IMR-90 (cell line): Measurements from ENCODE around the gene MGLL. TPM values are rescaled to one million over a fixed set of nuclear protein-coding genes. Genes with fewer than 3 reads are reported as not detected.

Experiments used
- ATAC-seq: fragments of 200-7000 bp; cut with Tn5 transposase; 2 replicates; pipeline ENCODE4 v1.9.1; 2020; ENCODE audit warnings: low read depth, mild to moderate bottlenecking, moderate library complexity
- BruUV-seq: library from RNA; stranded (reverse); fragments of 400-500 nt; replicated peaks from 2 replicates; lab custom pipeline; 2021; lab: Mats Ljungman, UMichigan
- CTCF ChIA-PET: fragments of 300-600 bp; formaldehyde crosslinking; extraction: SDS; loops from one replicate; lab custom pipeline; 2021; ENCODE audit warnings: antibody characterized with exemption; lab: Yijun Ruan, JAX
- POLR2A ChIA-PET: fragments of 300-600 bp; sonication (Branson Sonifier 250); formaldehyde crosslinking; loops from one replicate; lab custom pipeline; 2022; ENCODE audit warnings: antibody characterized with exemption; ENCODE audit not compliant: unreplicated experiment; lab: Charles Lee
- DNase-seq: peaks from one replicate; pipeline ENCODE4 v3.0.0; 2013
- H2AFZ ChIP-seq: replicated peaks from 2 replicates; pipeline ENCODE3; 2013; ENCODE audit warnings: low read length, mild to moderate bottlenecking; ENCODE audit not compliant: poor library complexity
- H2AK5ac ChIP-seq: 2 replicates; pipeline ENCODE4 v1.6.1; 2013; ENCODE audit warnings: low read depth, low read length, inconsistent platforms
- H2AK9ac ChIP-seq: replicated peaks from 2 replicates; pipeline ENCODE3; 2013; ENCODE audit warnings: mild to moderate bottlenecking, low read depth, low read length, moderate library complexity; ENCODE audit not compliant: poor library complexity
- H2BK120ac ChIP-seq: 2 replicates; pipeline ENCODE4 v1.6.1; 2013; ENCODE audit warnings: low read depth, low read length, inconsistent platforms
- H2BK15ac ChIP-seq: 3 replicates; pipeline ENCODE4 v1.6.1; 2013; ENCODE audit warnings: low read depth, low read length, inconsistent platforms
- H2BK20ac ChIP-seq: 2 replicates; pipeline ENCODE4 v1.6.1; 2013; ENCODE audit warnings: low read depth, mild to moderate bottlenecking, inconsistent platforms, low read length, moderate library complexity
- H2BK5ac ChIP-seq: 2 replicates; pipeline ENCODE4 v1.6.1; 2013; ENCODE audit warnings: mild to moderate bottlenecking, low read depth, low read length, inconsistent platforms; ENCODE audit not compliant: poor library complexity, severe bottlenecking
- H3K14ac ChIP-seq: replicated peaks from 2 replicates; pipeline ENCODE4 v1.6.1; 2013; ENCODE audit warnings: low read depth, low read length, inconsistent platforms
- H3K18ac ChIP-seq: 2 replicates; pipeline ENCODE4 v1.6.1; 2013; ENCODE audit warnings: low read depth, low read length, control low read depth
- H3K23ac ChIP-seq: 2 replicates; pipeline ENCODE4 v1.6.1; 2013; ENCODE audit warnings: low read depth, low read length, inconsistent platforms
- H3K27ac ChIP-seq: 2 replicates; pipeline ENCODE4 v1.5.1; 2013; ENCODE audit warnings: mild to moderate bottlenecking, control low read depth, low read length; ENCODE audit not compliant: insufficient read depth
- H3K27me3 ChIP-seq: 2 replicates; pipeline ENCODE4 v1.6.1; 2013; ENCODE audit warnings: low read length; ENCODE audit not compliant: control insufficient read depth, insufficient read depth
- H3K36me3 ChIP-seq: 2 replicates; pipeline ENCODE4 v1.6.1; 2013; ENCODE audit warnings: low read length, mixed read lengths; ENCODE audit not compliant: control insufficient read depth, insufficient read depth
- H3K4ac ChIP-seq: 2 replicates; pipeline ENCODE4 v1.6.1; 2013; ENCODE audit warnings: low read depth, low read length, inconsistent platforms
- H3K4me1 ChIP-seq: 2 replicates; pipeline ENCODE4 v1.6.1; 2013; ENCODE audit warnings: low read length, mixed read lengths; ENCODE audit not compliant: control insufficient read depth, insufficient read depth
- H3K4me2 ChIP-seq: 2 replicates; pipeline ENCODE4 v1.6.1; 2013; ENCODE audit warnings: low read depth, mild to moderate bottlenecking, control low read depth, low read length, moderate library complexity
- H3K4me3 ChIP-seq: 2 replicates; pipeline ENCODE4 v1.5.1; 2013; ENCODE audit warnings: low read depth, mild to moderate bottlenecking, control low read depth, low read length, moderate library complexity; ENCODE audit not compliant: insufficient read depth
- H3K56ac ChIP-seq: 2 replicates; pipeline ENCODE4 v1.6.1; 2013; ENCODE audit warnings: low read length, inconsistent platforms; ENCODE audit not compliant: insufficient read depth; ENCODE audit errors: extremely low read depth
- H3K79me1 ChIP-seq, 2 experiments: 2 replicates each; pipeline ENCODE4 v1.6.1; 2013; ENCODE audit warnings: low read length in 2 of 2, inconsistent platforms in 1 of 2, low read depth in 1 of 2
- H3K9ac ChIP-seq: 2 replicates; pipeline ENCODE4 v1.6.1; 2013; ENCODE audit warnings: low read depth, low read length, control low read depth
- H3K9me1 ChIP-seq: 2 replicates; pipeline ENCODE4 v1.6.1; 2013; ENCODE audit warnings: low read length, inconsistent platforms; ENCODE audit not compliant: insufficient read depth
- H3K9me3 ChIP-seq: 2 replicates; pipeline ENCODE4 v1.6.1; 2013; ENCODE audit warnings: low read length; ENCODE audit not compliant: control insufficient read depth, insufficient read depth
- H4K20me1 ChIP-seq: 2 replicates; pipeline ENCODE4 v1.6.1; 2013; ENCODE audit warnings: low read length, inconsistent platforms; ENCODE audit not compliant: insufficient read depth
- H4K5ac ChIP-seq: 2 replicates; pipeline ENCODE4 v1.6.1; 2013; ENCODE audit warnings: mild to moderate bottlenecking, low read depth, low read length, control low read depth
- H4K8ac ChIP-seq, 2 experiments: 2 replicates each; pipeline ENCODE4 v1.6.1; 2013; ENCODE audit warnings: low read depth in 2 of 2, low read length in 2 of 2, control low read depth in 1 of 2, inconsistent platforms in 1 of 2
- H4K91ac ChIP-seq: 2 replicates; pipeline ENCODE4 v1.6.1; 2013; ENCODE audit warnings: low read depth, low read length, inconsistent platforms; ENCODE audit not compliant: insufficient read depth
- ELK1 ChIP-seq: fragments of 150-350 bp; IDR thresholded peaks from 2 replicates; pipeline ENCODE4 v1.6.1; 2016; ENCODE audit warnings: low read depth, mild to moderate bottlenecking, low read length, moderate library complexity, borderline replicate concordance
- FOS ChIP-seq: fragments of 150-350 bp; IDR thresholded peaks from 2 replicates; pipeline ENCODE4 v1.6.1; 2016; ENCODE audit warnings: low read depth, low read length
- WGBS, 2 experiments: methylation state at CpG; one replicate each; pipeline versions ENCODE4 v1.1.5 to v1.1.7; 2013; ENCODE audit warnings: missing lambda C conversion rate in 2 of 2; ENCODE audit not compliant: insufficient read length in 1 of 2; ENCODE audit errors: extremely low coverage in 2 of 2; 5-methylcytosine and 5-hydroxymethylcytosine counted together
- dilution Hi-C: fragments of 300-500 bp; cut with HindIII; formaldehyde crosslinking; loops from one replicate; pipeline ENCODE4 v1.14.3; 2018; ENCODE audit warnings: low sequenced_read_pairs; ENCODE audit not compliant: unreplicated experiment
- in situ Hi-C: fragments of 300-500 bp; cut with MboI; formaldehyde crosslinking; loops from 3 replicates; pipeline ENCODE4 v1.14.3; 2019; ENCODE audit warnings: low sequenced_read_pairs, inconsistent platforms, mixed read lengths
- intact Hi-C: fragments of 100-400 bp; cut with micrococcal nuclease; formaldehyde crosslinking; loops from 2 replicates; pipeline ENCODE4 v1.10.0; 2022
- polyA plus RNA-seq, 3 experiments: library from polyadenylated mRNA; depleted of rRNA; stranded (reverse); fragments of >200 nt; gene quantifications; 2 replicates each; pipeline ENCODE4 v1.2.3, GENCODE V29; 2012; ENCODE audit warnings: low replicate concordance in 1 of 3
- total RNA-seq: library from RNA; depleted of rRNA; stranded (reverse); fragments of >200 nt; gene quantifications from 2 replicates; pipeline ENCODE4 v1.2.3, GENCODE V29; 2012

Gene MGLL
- total and polyA plus RNA-seq, 2 of the 4 experiments (the other 2 are of a cell fraction) = 23.7 to 60.6 TPM

- dilution Hi-C loops = no loop called here
- H4K20me1 ChIP-seq = no peaks in the 10 kb centered on the region
- ChIA-PET POLR2A (no interaction called here), CTCF (interaction anchor here (0.7 to 1.9 kb wide), 2 partner anchors 142 to 282 kb away, joined by 3 to 9 read pairs; no protein-coding TSS in a partner anchor)
- peak overlapping the region; percentile 64 for H2AFZ ChIP-seq
- H2BK15ac ChIP-seq = peak overlapping the region; percentile 99
- H3K4me1 ChIP-seq = peaks cover 26% of the 10 kb centered on the region
- peaks cover 0 to 26% of the 10 kb centered on the region in 2 experiments; a peak in 2 of 4 replicates for H3K79me1 ChIP-seq
- peaks cover 26% of the 10 kb centered on the region for H3K9me1 ChIP-seq
- peak overlapping the region; percentile 84 for H3K18ac ChIP-seq
- ATAC-seq (no peak), DNase-seq (no peak)
- H3K14ac ChIP-seq = peak overlapping the region; percentile 93
- H3K56ac ChIP-seq = peak overlapping the region; percentile 59
- peak overlapping the region; percentile 98 for H2BK120ac ChIP-seq
- TF ChIP-seq ELK1 (no peak), FOS (no peak)
- H2AK9ac ChIP-seq = peak overlapping the region; percentile 96
- H3K4ac ChIP-seq = peak overlapping the region; percentile 98
- peak overlapping the region; percentile 80 for H3K27ac ChIP-seq
- peak overlapping the region; percentile 98 for H2AK5ac ChIP-seq
- H4K91ac ChIP-seq = peak overlapping the region; percentile 94
- H3K27me3 ChIP-seq = no peaks in the 10 kb centered on the region
- BruUV-seq = no TSS peak
- H3K9me3 ChIP-seq = no peaks in the 10 kb centered on the region
- H3K4me2 ChIP-seq = no peak overlapping the region; the same call in 1 of the 2 replicates
- H3K4me3 ChIP-seq = no peak overlapping the region
- peak overlapping the region; percentile 90 to 91 for H4K8ac ChIP-seq
- peak overlapping the region; percentile 59 for H3K9ac ChIP-seq
- H3K36me3 ChIP-seq = peaks cover 12% of the 10 kb centered on the region; the same call in 1 of the 2 replicates
- peak overlapping the region; percentile 89 for H2BK5ac ChIP-seq
- peak overlapping the region; percentile 61 for H4K5ac ChIP-seq
- intact Hi-C loops = no loop called here
- in situ Hi-C loops = no loop called here
- H3K23ac ChIP-seq = peak overlapping the region; percentile 62
- 91% methylated on average over 10 of the region's 19 CpGs; no CpG with 5 or more reads in 1 of the 2 experiments for WGBS, 2 experiments
- H2BK20ac ChIP-seq = peak overlapping the region; percentile 93
Observed at GRCh38 chr3:127689266-127689860, 133.0 kb downstream of the MGLL start.
